ENCODE measurements around the gene PATE1.

PATE1 gene

GRCh38 chr11:125728969-125729368 is 17.1 kb upstream of the PATE1 start:
- no peak for TF ChIP-seq CTCF (IDR thresholded peaks at IDR 0.05)
- no peak for DNase-seq
- no peak overlapping the region for H3K4me3 ChIP-seq
- H3K4me1 ChIP-seq = no peaks in the 10 kb centered on the region
- no peak overlapping the region for H3K27ac ChIP-seq
- H3K27me3 ChIP-seq = no peaks in the 10 kb centered on the region
- intact Hi-C loops (cut with DNase I; ENCODE audit: low total_unique reads) = no loop called here
- no peaks in the 10 kb centered on the region for H3K36me3 ChIP-seq
- no peaks in the 10 kb centered on the region for H3K9me3 ChIP-seq

DNA sequence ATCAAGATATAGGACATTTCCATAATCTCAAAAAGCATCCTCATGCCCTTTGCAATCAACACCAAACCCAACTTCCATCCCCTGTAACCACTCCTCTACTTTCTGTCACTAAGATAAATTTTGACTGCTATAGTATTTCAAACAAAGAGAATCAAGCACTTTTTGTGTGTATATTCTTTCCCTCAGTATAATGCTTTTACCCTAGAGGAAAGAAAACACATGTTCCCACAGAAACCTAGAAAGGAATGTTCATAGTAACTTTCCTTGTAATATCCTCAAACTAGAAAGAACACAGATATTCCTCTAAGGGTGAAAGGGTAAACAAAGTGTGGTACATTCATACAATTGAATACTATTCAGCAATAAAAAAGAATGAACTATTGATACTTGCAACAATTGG is 5.5 kb upstream of the PATE1 start:
- intact Hi-C loops (cut with DNase I; ENCODE audit: low total_unique reads) = no loop called here

DNA sequence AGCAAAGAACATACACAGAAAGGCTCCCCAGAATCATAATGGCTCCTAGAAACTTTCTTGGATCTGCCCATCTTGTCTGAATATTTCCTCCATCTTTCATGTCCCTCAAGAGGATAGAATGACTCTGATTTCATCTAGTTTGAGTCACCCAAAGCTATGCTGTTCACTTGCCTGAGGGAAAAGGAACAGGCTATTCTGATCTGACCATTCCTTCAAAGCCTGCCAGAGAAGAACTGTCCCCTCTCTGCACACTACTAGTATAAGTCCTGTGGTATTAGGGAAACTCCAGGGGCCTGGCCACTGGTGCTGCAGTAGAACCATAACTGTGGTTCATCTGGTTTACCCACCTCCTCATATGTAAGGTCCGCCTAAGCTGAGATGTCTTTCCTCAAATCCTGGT is 2.4 kb upstream of the PATE1 start:
- intact Hi-C loops (cut with DNase I; ENCODE audit: low total_unique reads) = no loop called here
- DNase-seq = no peak
- no peak overlapping the region for H3K4me3 ChIP-seq
- H3K27me3 ChIP-seq = peaks cover 0 to 2% of the 10 kb centered on the region in 2 donors
- no peak for TF ChIP-seq CTCF (IDR thresholded peaks at IDR 0.05)
- H3K9me3 ChIP-seq = no peaks in the 10 kb centered on the region
- no peak overlapping the region for H3K27ac ChIP-seq
- H3K4me1 ChIP-seq = no peaks in the 10 kb centered on the region
- H3K36me3 ChIP-seq = no peaks in the 10 kb centered on the region

More for the DNA sequence above, 5.5 kb upstream of the PATE1 start:
- TF ChIP-seq CTCF (IDR thresholded peaks at IDR 0.05) = no peak
- Histone ChIP-seq H3K9me3 (peaks cover 0 to 4% (median 0%) of the 10 kb centered on the region in 3 donors), H3K27ac (no peak overlapping the region), H3K4me1 (no peaks in the 10 kb centered on the region), H3K27me3 (no peaks in the 10 kb centered on the region), H3K36me3 (no peaks in the 10 kb centered on the region), H3K4me3 (no peak overlapping the region)
- DNase-seq = no peak

DNA sequence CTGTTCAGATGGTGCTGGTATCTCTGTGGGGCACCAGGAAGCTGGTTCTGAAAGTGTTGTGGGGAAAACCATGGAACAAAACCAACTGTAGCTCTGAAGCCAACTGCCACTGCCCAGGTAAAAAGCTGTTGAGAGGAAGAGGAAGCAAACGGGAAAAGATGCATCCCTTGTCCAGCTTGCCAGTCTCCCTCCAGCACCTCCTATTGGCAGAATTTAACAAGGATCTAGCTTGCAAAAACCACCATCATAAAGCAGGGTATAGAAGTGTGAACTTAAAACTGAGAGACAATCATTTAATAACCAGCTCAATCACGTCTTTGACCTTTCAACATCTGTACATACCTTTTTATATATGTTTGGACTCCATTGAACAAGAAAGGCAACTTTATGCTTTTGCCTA is 4.5 kb downstream of the PATE1 start:
- intact Hi-C loops (cut with DNase I; ENCODE audit: low total_unique reads) = no loop called here
- Histone ChIP-seq H3K4me1 (no peaks in the 10 kb centered on the region), H3K27me3 (peaks cover 0 to 2% of the 10 kb centered on the region in 2 donors), H3K9me3 (no peaks in the 10 kb centered on the region), H3K36me3 (no peaks in the 10 kb centered on the region), H3K4me3 (no peak overlapping the region), H3K27ac (no peak overlapping the region)
- DNase-seq = no peak
- no peak for TF ChIP-seq CTCF (IDR thresholded peaks at IDR 0.05)

- Histone ChIP-seq H3K4me1 (no peaks in the 10 kb centered on the region), H3K4me3 (no peak overlapping the region), H3K9me3 (peaks cover 0 to 10% (median 0%) of the 10 kb centered on the region in 3 donors), H3K27me3 (no peaks in the 10 kb centered on the region), H3K27ac (no peak overlapping the region), H3K36me3 (no peaks in the 10 kb centered on the region)
- intact Hi-C loops (cut with DNase I; ENCODE audit: low total_unique reads) = no loop called here
- TF ChIP-seq CTCF (IDR thresholded peaks at IDR 0.05) = no peak
- no peak for DNase-seq
Measured at GRCh38 chr11:125756050-125756449, 10.0 kb downstream of the PATE1 start.

- no peak for TF ChIP-seq CTCF (IDR thresholded peaks at IDR 0.05)
- no peak for DNase-seq
- Histone ChIP-seq H3K4me3 (no peak overlapping the region), H3K27me3 (no peaks in the 10 kb centered on the region), H3K9me3 (peaks cover 0 to 8% (median 0%) of the 10 kb centered on the region in 3 donors), H3K4me1 (no peaks in the 10 kb centered on the region), H3K27ac (no peak overlapping the region), H3K36me3 (no peaks in the 10 kb centered on the region)
- intact Hi-C loops (cut with DNase I; ENCODE audit: low total_unique reads) = no loop called here
Measured at GRCh38 chr11:125762445-125762844, 16.4 kb downstream of the PATE1 start.
